Adipose tissue (tissue), 3 donors: Measurements from ENCODE around the gene PCDHGA5. TPM values are rescaled to one million over a fixed set of nuclear protein-coding genes. Genes with fewer than 3 reads are reported as not detected.
"Not testable (repeated sequence)": the region's sequence is repeated elsewhere in the genome, so short reads cannot be mapped to it uniquely, and the experiment has no call there.

Experiments used
- H3K27ac ChIP-seq: one replicate; pipeline ENCODE4 v1.5.1; 2013; ENCODE audit warnings: low read depth, low read length
- WGBS, 3 donors: extraction: QIAGEN DNeasy Blood & Tissue Kit; methylation state at CpG; one replicate each; pipeline ENCODE4 v1.1.7; 2013; 5-methylcytosine and 5-hydroxymethylcytosine counted together
- polyA plus RNA-seq, 3 donors: library from polyadenylated mRNA; stranded (reverse); fragments of 200-250 nt; gene quantifications; one replicate each; pipeline ENCODE4 v1.2.3, GENCODE V29; 2013
- donor health status: healthy with polysubstance abuse.
- donor health status: Bipolar disorder and iron deficiency.
- donor health status: healthy.

Gene PCDHGA5
- polyA plus RNA-seq, 3 donors = 0.34 to 0.52 (median 0.43) TPM

DNA sequence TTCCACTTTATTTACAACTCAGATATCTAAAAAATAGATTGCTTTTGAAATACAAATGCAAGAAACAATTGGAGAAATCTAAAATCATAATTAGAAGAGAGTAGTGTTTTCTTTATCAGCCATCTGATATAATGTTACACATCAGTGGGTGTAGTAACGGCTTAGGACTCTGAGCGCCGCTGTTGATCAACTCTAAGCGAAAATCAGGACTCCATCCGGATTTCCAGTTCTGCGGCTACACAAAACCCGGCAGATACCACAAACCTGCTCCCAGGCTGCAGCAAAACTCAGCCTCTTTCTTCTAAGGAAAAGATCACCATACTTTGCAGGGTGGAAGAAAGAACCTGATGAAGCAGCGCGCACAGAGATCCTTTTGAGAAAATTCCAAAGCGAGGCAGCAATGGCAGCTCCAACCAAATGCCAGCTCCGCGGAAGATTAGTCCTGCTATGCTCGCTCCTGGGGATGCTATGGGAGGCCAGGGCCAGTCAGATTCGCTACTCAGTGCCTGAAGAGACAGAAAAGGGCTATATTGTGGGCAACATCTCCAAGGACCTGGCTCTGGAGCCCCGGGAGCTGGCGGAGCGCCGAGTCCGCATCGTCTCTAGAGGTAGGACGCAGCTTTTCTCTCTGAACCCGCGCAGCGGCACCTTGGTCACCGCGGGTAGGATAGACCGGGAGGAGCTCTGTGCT lies 38.7 kb downstream of the PCDHGA5 start, which contains the start of gene PCDHGA9:
Gene PCDHGA9 (plus strand): TSS at position 226 of the 691 bp plus-strand sequence. CDS start 175 bp downstream, at position 401.
- no peak within 1 kb of the TSS for H3K27ac ChIP-seq
- 14 to 16% (median 15%) methylated on average over 27 of the region's 27 CpGs for WGBS, 3 donors

DNA sequence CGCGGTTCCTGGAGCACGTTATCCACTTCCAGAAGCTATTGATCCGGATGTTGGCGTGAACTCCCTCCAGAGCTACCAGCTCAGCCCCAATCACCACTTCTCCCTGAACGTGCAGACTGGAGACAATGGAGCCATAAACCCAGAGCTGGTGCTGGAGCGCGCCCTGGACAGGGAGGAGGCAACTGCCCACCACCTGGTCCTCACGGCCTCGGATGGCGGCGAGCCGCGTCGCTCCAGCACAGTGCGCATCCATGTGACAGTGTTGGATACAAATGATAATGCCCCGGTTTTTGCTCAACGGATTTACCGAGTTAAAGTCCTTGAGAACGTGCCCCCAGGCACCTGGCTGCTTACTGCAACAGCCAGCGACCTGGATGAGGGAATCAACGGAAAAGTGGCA lies 39.4 kb downstream of the PCDHGA5 start:
- H3K27ac ChIP-seq = no peak overlapping the region
- WGBS, 3 donors = 18 to 33% (median 23%) methylated on average over 22 of the region's 22 CpGs

DNA sequence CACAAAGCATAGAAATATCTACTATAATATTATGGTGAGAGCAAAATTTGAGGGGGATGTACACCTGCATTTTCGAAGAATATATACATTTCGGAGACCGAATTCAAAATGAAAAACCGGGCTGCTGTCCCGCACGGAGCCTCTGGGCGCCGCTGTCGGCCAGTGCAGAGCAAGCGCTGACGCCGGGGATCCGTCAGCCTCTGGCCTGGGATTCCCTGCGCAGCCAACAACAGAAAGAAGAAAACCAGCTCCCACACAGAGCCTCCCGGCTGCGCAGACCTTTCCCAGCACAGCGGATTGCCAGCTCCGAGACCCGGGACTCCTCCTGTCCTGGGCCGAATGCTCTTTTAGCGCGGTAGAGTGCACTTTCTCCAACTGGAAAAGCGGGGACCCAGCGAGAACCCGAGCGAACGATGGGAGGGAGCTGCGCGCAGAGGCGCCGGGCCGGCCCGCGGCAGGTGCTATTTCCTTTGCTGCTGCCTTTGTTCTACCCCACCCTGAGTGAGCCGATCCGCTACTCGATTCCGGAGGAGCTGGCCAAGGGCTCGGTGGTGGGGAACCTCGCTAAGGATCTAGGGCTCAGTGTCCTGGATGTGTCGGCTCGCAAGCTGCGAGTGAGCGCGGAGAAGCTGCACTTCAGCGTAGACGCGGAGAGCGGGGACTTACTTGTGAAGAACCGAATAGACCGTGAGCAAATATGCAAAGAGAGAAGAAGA lies 44.0 kb downstream of the PCDHGA5 start, which contains the start of gene PCDHGB6:
Gene PCDHGB6 (plus strand): TSS at position 232 of the 716 bp plus-strand sequence. CDS start 182 bp downstream, at position 414.
- WGBS, 3 donors = 9 to 12% (median 10%) methylated on average over 46 to 49 of the region's 51 CpGs
- H3K27ac ChIP-seq = not testable (repeated sequence)

DNA sequence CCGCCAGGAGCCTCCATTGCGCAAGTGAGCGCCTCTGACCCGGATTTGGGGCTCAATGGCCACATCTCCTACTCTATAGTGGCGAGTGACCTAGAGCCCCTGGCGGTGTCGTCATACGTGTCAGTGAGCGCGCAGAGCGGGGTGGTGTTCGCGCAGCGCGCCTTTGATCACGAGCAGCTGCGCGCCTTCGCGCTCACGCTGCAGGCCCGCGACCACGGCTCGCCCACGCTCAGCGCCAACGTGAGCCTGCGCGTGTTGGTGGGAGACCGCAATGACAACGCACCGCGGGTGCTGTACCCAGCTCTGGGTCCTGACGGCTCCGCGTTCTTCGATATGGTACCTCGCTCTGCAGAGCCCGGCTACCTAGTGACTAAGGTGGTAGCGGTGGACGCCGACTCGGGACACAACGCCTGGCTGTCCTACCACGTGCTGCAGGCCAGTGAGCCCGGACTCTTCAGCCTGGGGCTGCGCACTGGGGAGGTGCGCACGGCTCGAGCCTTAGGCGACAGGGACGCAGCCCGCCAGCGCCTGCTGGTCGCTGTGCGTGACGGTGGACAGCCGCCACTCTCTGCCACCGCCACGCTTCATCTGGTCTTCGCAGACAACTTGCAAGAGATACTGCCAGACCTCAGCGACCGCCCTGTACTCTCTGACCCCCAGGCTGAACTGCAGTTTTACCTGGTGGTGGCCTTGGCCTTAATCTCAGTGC lies 45.8 kb downstream of the PCDHGA5 start:
- WGBS, 3 donors = 17 to 27% (median 24%) methylated on average over 64 of the region's 64 CpGs
- H3K27ac ChIP-seq = no peak overlapping the region

DNA sequence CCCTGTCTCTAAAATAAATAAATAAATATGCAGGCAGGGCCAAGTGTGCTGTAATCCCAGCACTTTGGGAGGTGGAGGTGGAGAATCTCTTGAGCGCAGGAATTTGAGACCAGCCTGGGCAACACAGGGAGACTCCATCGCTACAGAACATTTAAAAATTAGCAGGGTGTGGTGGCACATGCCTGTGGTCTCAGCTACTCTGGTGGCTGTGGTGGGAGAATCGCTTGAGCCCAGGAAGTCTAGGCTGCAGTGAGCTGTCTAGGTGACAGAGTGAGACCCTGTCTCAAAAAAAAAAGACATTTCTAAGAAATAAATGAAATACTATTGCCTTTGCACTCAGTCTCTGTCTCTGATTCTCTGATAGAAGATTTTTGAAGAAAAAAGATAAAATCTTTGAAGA lies 47.6 kb downstream of the PCDHGA5 start:
- H3K27ac ChIP-seq = no peak overlapping the region
- WGBS, 3 donors = 60 to 67% (median 61%) methylated on average over 3 of the region's 3 CpGs

DNA sequence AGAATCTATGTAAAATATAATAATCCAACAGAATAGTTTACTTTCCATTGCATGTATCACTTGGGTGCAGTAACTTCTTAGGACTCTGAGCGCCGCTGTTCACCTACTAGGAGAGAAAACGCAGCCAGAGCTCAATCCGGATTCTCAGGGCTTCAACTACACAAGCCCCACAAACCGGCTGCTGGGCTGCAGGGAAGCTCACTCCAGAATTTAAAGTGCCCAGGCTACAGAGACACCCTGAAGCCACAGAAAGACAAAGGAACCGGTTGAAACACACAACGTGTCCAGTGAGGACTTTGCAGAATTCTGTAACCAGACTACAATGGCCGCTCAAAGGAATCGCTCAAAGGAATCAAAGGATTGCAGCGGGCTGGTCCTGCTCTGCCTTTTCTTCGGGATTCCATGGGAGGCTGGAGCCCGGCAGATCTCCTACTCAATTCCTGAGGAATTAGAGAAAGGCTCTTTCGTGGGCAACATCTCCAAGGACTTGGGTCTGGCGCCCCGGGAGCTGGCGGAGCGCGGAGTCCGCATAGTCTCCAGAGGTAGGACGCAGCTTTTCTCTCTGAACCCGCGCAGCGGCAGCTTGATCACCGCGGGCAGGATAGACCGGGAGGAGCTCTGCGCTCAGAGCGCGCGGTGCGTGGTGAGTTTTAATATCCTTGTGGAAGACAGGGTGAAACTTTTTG lies 49.0 kb downstream of the PCDHGA5 start, which contains the start of gene PCDHGA10:
Gene PCDHGA10 (plus strand): TSS at position 134 of the 686 bp plus-strand sequence. CDS start 189 bp downstream, at position 323.
- H3K27ac ChIP-seq = no peak within 1 kb of the TSS
- WGBS, 3 donors = 15 to 19% (median 15%) methylated on average over 31 of the region's 31 CpGs

DNA sequence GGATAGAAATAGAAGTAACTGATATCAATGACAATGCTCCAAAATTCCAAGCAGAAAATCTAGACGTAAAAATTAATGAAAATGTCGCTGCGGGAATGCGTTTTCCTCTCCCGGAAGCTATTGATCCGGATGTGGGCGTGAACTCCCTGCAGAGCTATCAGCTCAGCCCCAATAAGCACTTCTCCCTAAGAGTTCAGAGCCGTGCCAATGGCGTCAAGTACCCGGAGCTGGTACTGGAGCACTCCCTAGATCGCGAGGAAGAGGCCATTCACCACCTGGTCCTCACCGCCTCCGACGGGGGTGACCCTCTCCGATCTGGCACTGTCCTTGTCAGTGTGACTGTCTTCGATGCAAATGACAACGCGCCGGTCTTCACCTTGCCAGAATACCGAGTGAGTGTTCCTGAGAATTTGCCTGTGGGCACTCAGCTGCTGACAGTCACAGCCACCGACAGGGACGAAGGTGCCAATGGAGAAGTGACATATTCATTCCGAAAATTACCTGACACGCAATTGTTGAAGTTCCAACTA lies 49.6 kb downstream of the PCDHGA5 start:
- 15 to 18% (median 16%) methylated on average over 25 of the region's 25 CpGs for WGBS, 3 donors
- H3K27ac ChIP-seq = no peak overlapping the region

DNA sequence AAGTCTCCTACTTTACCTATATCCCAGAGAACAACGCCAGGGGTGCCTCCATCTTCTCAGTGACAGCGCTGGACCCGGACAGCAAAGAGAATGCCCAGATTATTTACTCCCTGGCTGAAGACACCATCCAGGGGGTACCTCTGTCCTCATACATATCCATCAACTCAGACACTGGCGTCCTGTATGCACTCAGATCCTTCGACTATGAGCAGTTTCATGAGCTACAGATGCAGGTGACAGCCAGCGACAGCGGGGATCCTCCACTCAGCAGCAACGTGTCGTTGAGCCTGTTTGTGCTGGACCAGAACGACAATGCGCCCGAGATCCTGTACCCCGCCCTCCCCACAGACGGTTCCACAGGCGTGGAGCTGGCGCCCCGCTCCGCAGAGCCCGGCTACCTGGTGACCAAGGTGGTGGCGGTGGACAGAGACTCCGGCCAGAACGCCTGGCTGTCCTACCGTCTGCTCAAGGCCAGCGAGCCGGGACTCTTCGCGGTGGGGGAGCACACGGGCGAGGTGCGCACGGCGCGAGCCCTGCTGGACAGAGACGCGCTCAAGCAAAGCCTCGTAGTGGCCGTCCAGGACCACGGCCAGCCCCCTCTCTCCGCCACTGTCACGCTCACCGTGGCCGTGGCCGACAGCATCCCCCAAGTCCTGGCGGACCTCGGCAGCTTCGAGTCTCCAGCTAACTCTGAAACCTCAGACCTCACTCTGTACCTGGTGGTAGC lies 50.7 kb downstream of the PCDHGA5 start:
- 26 to 29% (median 26%) methylated on average over 37 to 46 of the region's 46 CpGs for WGBS, 3 donors
- H3K27ac ChIP-seq = not testable (repeated sequence)

DNA sequence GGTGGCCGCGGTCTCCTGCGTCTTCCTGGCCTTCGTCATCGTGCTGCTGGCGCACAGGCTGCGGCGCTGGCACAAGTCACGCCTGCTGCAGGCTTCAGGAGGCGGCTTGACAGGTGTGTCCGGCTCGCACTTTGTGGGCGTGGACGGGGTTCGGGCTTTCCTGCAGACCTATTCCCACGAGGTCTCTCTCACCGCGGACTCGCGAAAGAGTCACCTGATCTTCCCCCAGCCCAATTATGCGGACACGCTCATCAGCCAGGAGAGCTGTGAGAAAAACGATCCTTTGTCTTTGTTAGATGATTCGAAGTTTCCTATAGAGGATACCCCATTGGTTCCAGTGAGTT lies 51.3 kb downstream of the PCDHGA5 start:
- WGBS, 3 donors = 21 to 29% (median 23%) methylated on average over 24 of the region's 24 CpGs
- not testable (repeated sequence) for H3K27ac ChIP-seq

Other genes with a start within 250 kb of the PCDHGA5 start
- 1 to 10 TPM in 2 of 3 donors, under 1 TPM in 1; 0.90 to 2.9 (median 1.9) TPM for gene PCDHB4, start 242.3 kb upstream of the PCDHGA5 start, polyA plus RNA-seq
- 1 to 10 TPM; 1.3 to 5.8 (median 1.6) TPM for gene PCDHB5, start 229.0 kb upstream of the PCDHGA5 start, polyA plus RNA-seq
- gene PCDHB6, start 214.1 kb upstream of the PCDHGA5 start, polyA plus RNA-seq = under 1 TPM in 2 of 3 donors, not detected in 1; 0.33 to 0.46 TPM
- gene PCDHB7, start 191.5 kb upstream of the PCDHGA5 start, polyA plus RNA-seq = 1 to 10 TPM in 1 of 3 donors, under 1 TPM in 2; 0.20 to 1.5 (median 0.79) TPM
- gene PCDHB8, start 186.4 kb upstream of the PCDHGA5 start, polyA plus RNA-seq = 1 to 10 TPM in 1 of 3 donors, under 1 TPM in 1, not detected in 1; 0.42 to 1.2 TPM
- 1 to 10 TPM in 1 of 3 donors, under 1 TPM in 2; 0.72 to 1.4 (median 0.90) TPM for gene PCDHB16, start 181.8 kb upstream of the PCDHGA5 start, polyA plus RNA-seq
- gene PCDHB9, start 177.0 kb upstream of the PCDHGA5 start, polyA plus RNA-seq = under 1 TPM; 0.38 to 0.88 (median 0.79) TPM
- 1 to 10 TPM in 1 of 3 donors, under 1 TPM in 2; 0.41 to 1.1 (median 0.67) TPM for gene PCDHB10, start 171.8 kb upstream of the PCDHGA5 start, polyA plus RNA-seq
- 1 to 10 TPM in 2 of 3 donors, under 1 TPM in 1; 0.45 to 1.4 (median 1.0) TPM for gene PCDHB11, start 164.5 kb upstream of the PCDHGA5 start, polyA plus RNA-seq
- 1 to 10 TPM in 2 of 3 donors, under 1 TPM in 1; 0.81 to 1.2 (median 1.2) TPM for gene PCDHB12, start 155.4 kb upstream of the PCDHGA5 start, polyA plus RNA-seq
- 1 to 10 TPM in 2 of 3 donors, under 1 TPM in 1; 0.34 to 1.7 (median 1.3) TPM for gene PCDHB13, start 150.2 kb upstream of the PCDHGA5 start, polyA plus RNA-seq
- gene PCDHB14, start 140.8 kb upstream of the PCDHGA5 start, polyA plus RNA-seq = 1 to 10 TPM; 1.3 to 2.5 (median 1.4) TPM
- 1 to 10 TPM in 2 of 3 donors, under 1 TPM in 1; 0.79 to 3.2 (median 2.0) TPM for gene PCDHB15, start 118.8 kb upstream of the PCDHGA5 start, polyA plus RNA-seq
- gene SLC25A2, start 60.1 kb upstream of the PCDHGA5 start, polyA plus RNA-seq = under 1 TPM in 1 of 3 donors, not detected in 2; 0.03 TPM
- 10 to 100 TPM; 32.2 to 62.0 (median 59.1) TPM for gene TAF7, start 43.4 kb upstream of the PCDHGA5 start, polyA plus RNA-seq
- under 1 TPM in 2 of 3 donors, not detected in 1; 0.10 to 0.25 TPM for gene PCDHGA1, start 33.6 kb upstream of the PCDHGA5 start, polyA plus RNA-seq
- 1 to 10 TPM in 1 of 3 donors, under 1 TPM in 2; 0.56 to 1.3 (median 0.89) TPM for gene PCDHGA2, start 25.4 kb upstream of the PCDHGA5 start, polyA plus RNA-seq
- under 1 TPM; 0.45 to 0.82 (median 0.54) TPM for gene PCDHGA3, start 20.3 kb upstream of the PCDHGA5 start, polyA plus RNA-seq
- gene PCDHGB1, start 14.1 kb upstream of the PCDHGA5 start, polyA plus RNA-seq = under 1 TPM; 0.11 to 0.36 (median 0.30) TPM
- under 1 TPM; 0.34 to 0.98 (median 0.82) TPM for gene PCDHGA4, start 9.1 kb upstream of the PCDHGA5 start, polyA plus RNA-seq
- under 1 TPM; 0.58 to 0.90 (median 0.71) TPM for gene PCDHGB2, start 4.2 kb upstream of the PCDHGA5 start, polyA plus RNA-seq
- under 1 TPM; 0.34 to 0.52 (median 0.40) TPM for gene PCDHGB3, start 6.1 kb downstream of the PCDHGA5 start, polyA plus RNA-seq
- 1 to 10 TPM in 1 of 3 donors, under 1 TPM in 2; 0.45 to 1.3 (median 0.83) TPM for gene PCDHGA6, start 9.7 kb downstream of the PCDHGA5 start, polyA plus RNA-seq
- gene PCDHGA7, start 18.6 kb downstream of the PCDHGA5 start, polyA plus RNA-seq = under 1 TPM; 0.11 to 0.38 (median 0.31) TPM
- 1 to 10 TPM in 1 of 3 donors, under 1 TPM in 2; 0.34 to 1.2 (median 0.60) TPM for gene PCDHGB4, start 23.5 kb downstream of the PCDHGA5 start, polyA plus RNA-seq
- under 1 TPM; 0.07 to 0.45 (median 0.10) TPM for gene PCDHGA8, start 28.5 kb downstream of the PCDHGA5 start, polyA plus RNA-seq
- gene PCDHGB5, start 33.8 kb downstream of the PCDHGA5 start, polyA plus RNA-seq = 1 to 10 TPM in 2 of 3 donors, under 1 TPM in 1; 0.11 to 3.1 (median 2.3) TPM
- gene PCDHGA9, start 38.6 kb downstream of the PCDHGA5 start, polyA plus RNA-seq = under 1 TPM; 0.51 to 0.89 (median 0.67) TPM
- 1 to 10 TPM; 1.0 to 2.4 (median 1.0) TPM for gene PCDHGB6, start 43.9 kb downstream of the PCDHGA5 start, polyA plus RNA-seq
- 1 to 10 TPM in 1 of 3 donors, under 1 TPM in 2; 0.64 to 1.8 (median 0.79) TPM for gene PCDHGA10, start 48.8 kb downstream of the PCDHGA5 start, polyA plus RNA-seq
- gene PCDHGB7, start 53.5 kb downstream of the PCDHGA5 start, polyA plus RNA-seq = 1 to 10 TPM; 2.3 to 4.9 (median 2.6) TPM
- gene PCDHGA11, start 56.9 kb downstream of the PCDHGA5 start, polyA plus RNA-seq = 1 to 10 TPM in 1 of 3 donors, under 1 TPM in 2; 0.32 to 1.1 (median 0.79) TPM
- gene PCDHGA12, start 66.3 kb downstream of the PCDHGA5 start, polyA plus RNA-seq = 1 to 10 TPM in 2 of 3 donors, under 1 TPM in 1; 0.48 to 2.0 (median 1.2) TPM
- gene PCDHGC3, start 111.8 kb downstream of the PCDHGA5 start, polyA plus RNA-seq = 100 to 1,000 TPM in 1 of 3 donors, 10 to 100 TPM in 2; 21.7 to 106 (median 37.2) TPM
- under 1 TPM; 0.05 to 0.34 (median 0.15) TPM for gene PCDHGC4, start 120.9 kb downstream of the PCDHGA5 start, polyA plus RNA-seq
- under 1 TPM; 0.06 to 0.56 (median 0.07) TPM for gene PCDHGC5, start 124.9 kb downstream of the PCDHGA5 start, polyA plus RNA-seq